Eye (tissue), 1 donor: ENCODE results near the gene ACTL9.
"Not testable (repeated sequence)": the region's sequence is repeated elsewhere in the genome, so short reads cannot be mapped to it uniquely, and the experiment has no call there.

Source experiments
- DNase-seq: peaks from one replicate; pipeline ENCODE4 v3.0.0-alpha.2; 2015

ACTL9 gene, protein sequence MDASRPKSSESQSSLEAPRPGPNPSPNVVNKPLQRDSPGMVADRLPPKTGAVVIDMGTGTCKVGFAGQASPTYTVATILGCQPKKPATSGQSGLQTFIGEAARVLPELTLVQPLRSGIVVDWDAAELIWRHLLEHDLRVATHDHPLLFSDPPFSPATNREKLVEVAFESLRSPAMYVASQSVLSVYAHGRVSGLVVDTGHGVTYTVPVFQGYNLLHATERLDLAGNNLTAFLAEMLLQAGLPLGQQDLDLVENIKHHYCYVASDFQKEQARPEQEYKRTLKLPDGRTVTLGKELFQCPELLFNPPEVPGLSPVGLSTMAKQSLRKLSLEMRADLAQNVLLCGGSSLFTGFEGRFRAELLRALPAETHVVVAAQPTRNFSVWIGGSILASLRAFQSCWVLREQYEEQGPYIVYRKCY

DNA sequence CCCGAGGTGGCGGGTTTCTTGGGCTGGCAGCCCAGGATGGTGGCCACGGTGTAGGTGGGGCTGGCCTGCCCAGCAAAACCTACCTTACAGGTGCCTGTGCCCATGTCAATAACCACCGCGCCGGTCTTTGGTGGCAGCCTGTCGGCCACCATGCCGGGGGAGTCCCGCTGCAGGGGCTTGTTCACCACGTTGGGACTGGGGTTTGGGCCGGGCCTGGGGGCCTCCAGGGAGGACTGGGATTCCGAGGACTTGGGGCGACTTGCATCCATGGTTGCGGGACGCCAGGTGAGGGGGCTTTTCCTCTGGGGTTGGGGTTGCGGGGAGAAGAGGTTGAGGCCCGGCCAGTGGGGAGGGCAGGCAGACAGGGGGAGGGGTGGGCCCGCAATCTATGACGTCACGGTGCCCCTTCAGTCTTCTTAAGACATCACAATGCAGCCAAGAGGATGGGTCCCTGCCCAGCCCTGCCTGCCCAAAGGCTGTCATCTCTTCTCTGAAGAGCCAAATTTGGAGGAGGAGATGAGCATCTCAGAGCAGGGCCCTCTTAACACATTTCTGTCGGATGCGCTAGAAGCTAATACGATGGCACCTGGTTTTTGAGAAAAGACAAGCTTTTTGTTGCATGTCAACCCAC, at the start of gene ACTL9:
TSS of gene ACTL9 (minus strand) at position 363 of the 631 bp plus-strand sequence. CDS start at position 269, 94 bp downstream.
- DNase-seq, result no peak

DNA sequence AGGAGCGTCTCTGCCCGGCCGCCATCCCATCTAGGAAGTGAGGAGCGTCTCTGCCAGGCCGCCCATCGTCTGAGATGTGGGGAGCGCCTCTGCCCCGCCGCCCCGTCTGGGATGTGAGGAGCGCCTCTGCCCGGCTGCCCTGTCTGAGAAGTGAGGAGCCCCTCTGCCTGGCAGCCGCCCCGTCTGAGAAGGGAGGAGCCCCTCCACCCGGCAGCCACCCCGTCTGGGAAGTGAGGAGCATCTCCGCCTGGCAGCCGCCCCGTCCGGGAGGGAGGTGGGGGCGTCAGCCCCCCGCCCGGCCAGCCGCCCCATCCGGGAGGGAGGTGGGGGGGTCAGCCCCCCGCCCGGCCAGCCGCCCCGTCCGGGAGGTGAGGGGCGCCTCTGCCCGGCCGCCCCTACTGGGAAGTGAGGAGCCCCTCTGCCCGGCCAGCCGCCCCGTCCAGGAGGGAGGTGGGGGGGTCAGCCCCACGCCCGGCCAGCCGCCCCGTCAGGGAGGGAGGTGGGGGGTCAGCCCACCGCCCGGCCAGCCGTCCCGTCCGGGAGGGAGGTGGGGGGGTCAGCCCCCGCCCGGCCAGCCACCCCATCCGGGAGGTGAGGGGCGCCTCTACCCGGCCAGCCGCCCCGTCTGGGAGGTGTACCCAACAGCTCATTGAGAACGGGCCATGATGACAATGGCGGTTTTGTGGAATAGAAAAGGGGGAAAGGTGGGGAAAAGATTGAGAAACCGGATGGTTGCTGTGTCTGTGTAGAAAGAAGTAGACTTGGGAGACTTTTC, 40.9 kb upstream of the ACTL9 start:
- not testable (repeated sequence) for DNase-seq

DNA sequence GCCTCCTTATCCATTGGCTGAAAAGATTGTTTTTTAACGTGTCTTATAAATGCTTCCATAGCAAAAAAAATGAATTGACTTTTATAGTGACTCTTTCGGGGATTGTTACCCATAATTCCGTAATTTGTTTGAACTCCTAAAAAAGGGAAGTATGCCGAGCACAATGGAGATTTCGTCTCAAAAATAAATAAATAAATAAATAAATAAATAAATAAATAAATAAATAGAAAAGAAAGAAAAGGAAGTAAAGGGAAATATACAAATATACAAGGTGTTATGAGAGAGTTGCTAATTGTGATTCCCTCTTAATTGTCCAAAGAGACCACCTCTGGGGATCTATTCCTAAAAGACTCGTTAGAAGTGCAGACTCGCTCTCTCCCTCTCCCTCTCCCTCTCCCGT, 39.8 kb upstream of the ACTL9 start:
- DNase-seq, result no peak

DNA sequence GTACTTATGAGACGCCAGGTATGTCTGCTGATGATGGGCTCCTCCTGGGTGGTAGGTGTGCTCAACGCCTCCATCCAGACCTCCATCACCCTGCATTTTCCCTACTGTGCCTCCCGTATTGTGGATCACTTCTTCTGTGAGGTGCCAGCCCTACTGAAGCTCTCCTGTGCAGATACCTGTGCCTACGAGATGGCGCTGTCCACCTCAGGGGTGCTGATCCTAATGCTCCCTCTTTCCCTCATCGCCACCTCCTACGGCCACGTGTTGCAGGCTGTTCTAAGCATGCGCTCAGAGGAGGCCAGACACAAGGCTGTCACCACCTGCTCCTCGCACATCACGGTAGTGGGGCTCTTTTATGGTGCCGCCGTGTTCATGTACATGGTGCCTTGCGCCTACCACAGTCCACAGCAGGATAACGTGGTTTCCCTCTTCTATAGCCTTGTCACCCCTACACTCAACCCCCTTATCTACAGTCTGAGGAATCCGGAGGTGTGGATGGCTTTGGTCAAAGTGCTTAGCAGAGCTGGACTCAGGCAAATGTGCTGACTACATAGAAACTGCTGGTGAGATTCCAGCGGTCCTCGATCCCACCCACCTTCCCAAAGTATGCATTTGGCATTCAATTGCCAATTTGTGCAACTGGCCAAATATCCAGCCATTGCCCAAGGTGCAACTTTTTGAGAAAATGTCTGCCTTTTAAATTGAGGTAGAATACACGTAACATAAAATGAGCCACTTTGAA, 33.0 kb upstream of the ACTL9 start:
- DNase-seq, result no peak

DNA sequence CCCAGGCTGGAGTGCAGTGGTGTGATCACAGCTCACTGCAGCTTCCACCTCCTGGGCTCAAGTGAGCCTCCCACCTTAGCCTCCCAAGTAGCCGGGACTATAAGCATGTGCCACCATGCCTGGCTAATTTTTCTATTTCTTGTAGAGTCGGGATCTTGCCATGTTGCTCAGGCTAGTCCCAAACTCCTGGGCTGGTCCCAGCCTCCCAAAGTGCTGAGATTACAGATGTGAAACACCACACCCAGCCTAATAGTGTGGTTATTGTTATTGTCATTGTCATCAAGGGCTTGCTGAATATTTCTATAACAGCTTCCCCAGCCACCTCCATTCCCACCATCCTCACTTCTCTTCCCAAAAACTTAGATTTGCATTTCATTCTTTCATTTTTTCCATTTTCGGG, 25.7 kb upstream of the ACTL9 start:
- no peak for DNase-seq

DNA sequence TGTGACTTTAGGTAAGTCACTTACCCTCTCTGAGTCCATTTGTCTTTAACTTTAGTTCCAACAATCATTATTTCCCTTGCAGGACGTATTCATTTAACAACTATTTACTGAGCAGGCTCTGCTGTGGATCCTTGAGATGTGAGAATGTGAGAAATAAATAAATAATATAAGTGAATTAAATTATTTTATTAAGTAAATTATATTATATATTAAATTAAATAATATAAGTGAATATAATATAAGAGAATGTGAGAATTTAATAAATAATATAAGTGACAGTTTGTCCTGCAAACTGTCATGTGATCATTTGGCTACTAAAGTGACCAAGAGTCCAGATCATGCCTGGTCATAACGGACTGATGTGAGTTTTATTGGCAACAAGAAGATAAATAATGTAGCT, 23.4 kb upstream of the ACTL9 start:
- no peak for DNase-seq

DNA sequence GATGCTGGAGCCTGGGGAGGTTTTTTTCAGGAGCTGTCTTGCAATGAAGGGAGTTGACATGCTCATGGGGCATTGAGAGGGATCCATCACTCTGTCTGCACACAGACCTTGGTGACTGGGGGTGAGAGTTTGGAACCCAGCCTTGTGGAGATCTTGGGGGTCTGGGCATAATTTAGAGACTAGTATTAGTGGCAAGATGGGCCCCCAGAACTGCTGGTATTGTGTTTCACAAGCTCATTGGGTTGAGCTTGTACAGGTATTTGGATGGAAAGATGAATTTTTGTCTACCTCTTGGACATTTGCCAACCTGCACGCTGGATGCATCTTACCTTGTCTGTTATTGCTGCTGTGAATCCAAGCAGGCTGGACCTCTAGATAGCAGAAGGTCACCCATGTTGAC, 22.7 kb upstream of the ACTL9 start, which contains the start of gene OR2Z1:
TSS of gene OR2Z1 (plus strand) at position 301 of the 400 bp plus-strand sequence. CDS start 9,395 bp downstream, outside the sequence.
- no peak for DNase-seq

DNA sequence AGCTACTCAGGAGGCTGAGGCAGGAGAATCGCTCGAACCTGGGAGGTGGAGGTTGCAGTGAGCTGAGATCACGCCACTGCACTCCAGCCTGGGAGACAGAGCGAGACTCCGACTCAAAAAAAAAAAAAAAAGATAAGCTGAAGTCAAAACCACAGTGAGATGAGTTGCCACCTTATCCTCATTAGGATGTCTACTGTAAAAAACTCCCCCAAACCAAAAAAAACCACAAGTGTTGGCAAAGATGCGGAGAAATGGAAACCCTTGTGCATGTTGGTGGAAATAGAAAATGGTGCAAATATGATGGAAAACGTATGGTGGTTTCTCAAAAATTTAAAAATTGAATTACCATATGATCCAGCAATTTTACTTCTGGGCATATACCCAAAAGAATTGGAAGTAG, 11.7 kb upstream of the ACTL9 start:
- DNase-seq, result not testable (repeated sequence)

DNA sequence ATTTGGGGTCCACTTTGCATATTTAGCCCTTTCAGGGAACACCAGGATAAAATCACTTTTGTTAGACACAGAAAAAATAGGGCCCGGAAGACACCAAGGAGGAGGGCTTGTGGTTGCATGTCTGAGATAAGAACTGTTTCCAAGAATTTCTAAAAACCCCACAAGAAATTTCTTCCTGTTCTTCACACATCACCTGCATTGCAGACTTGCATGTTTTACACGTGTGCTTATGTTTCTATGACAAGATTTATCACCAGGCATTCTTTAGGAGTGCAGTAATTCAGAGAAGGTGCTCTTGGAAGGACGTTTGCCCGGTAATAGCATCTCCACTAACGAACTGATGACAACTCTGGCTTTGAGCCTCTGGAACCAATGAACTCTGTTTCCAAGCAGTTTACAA, 7.1 kb upstream of the ACTL9 start:
- DNase-seq, result no peak

DNA sequence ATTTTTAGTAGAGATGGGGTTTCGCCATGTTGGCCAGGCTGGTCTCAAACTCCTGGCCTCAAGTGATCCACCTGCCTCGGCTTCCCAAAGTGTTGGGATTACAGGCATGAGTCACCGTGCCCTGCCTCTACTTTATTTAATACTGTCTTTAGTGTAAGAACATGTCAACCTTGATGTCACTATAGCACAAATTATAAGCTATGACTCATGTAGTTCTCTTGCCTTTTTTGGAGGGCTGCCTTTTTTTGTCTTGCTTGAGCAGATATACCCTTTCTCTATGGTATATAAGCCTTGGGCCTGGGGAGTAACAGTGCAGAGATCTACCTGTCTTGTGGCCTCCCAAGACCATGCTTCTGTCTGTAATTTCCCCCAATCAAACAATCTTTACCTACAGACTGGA, 6.7 kb upstream of the ACTL9 start:
- not testable (repeated sequence) for DNase-seq

DNA sequence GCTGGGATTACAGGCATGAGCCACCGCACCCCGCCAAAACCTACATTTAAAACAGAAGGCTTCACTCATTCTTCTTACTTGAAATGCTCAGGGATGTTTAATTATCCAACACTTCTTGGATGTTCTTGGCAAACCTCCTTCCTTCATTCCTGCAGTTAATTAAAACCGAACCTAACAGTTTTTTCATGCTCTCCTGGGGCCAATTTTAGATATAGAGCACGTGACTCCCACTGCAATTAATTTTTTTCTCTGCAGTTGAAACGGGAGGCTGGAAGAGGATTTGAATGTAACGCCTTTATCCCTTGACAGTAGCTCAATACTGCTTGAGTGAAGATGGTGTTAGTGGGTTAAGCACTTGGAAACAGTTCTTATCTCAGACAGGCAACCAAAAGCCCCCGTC, 4.6 kb upstream of the ACTL9 start:
- no peak for DNase-seq

DNA sequence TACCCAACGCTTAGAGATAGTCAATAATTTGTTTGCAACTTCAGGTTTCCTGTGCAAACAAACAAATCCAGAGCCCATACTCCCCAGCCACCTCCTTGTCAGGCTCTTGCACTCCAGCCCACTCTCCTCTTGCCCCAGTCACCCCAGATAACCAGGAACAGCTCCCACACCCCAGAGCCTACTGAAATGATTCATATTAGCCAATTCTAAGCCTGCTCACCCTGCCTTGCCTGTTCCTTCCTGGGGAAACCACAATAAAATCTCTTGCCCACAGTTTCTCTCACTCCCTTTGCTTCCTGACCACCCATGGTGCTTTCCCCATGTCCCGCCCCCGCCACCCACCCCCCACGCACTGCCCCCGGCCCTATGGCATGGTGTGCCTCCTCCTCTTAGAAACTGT, 3.8 kb upstream of the ACTL9 start:
- no peak for DNase-seq

DNA sequence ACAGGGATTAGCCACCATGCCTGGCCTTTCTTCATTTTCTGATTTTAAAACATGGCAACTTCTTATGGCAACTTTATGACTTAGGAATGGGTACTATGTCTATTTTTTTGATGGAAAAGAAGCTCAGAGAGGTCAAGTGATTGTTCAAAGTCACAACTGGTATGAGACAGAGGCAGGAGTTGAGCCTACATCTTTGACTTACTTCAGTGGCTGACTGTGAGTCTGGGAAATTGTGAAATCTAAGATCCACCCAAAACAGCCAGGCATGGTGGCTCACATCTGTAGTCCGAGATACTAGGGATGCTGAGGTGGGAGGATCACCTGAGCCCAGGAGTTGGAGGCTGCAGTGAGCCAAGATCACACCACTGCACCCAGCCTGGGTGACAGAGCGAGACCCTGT, 2.4 kb upstream of the ACTL9 start:
- no peak for DNase-seq

DNA sequence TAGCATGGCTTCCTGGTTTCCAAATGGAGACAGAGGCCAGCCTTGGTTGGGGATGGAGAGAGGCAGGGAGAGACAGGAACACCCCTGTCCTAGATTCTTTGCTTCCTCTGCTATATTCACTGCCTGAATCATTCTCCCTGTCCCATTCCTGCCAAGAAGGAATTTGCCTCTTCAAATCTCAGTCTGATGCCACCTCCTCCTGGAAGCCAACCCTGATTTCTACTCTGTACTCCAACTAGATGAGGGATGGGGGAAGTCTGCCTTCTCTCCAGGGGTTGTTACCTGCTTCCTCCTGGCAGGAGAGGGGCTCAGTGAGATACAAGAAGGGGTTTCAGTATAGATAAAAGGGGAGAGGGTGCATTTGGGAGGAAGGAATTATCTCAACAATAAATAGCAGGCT, 1.3 kb upstream of the ACTL9 start:
- DNase-seq, result no peak

DNA sequence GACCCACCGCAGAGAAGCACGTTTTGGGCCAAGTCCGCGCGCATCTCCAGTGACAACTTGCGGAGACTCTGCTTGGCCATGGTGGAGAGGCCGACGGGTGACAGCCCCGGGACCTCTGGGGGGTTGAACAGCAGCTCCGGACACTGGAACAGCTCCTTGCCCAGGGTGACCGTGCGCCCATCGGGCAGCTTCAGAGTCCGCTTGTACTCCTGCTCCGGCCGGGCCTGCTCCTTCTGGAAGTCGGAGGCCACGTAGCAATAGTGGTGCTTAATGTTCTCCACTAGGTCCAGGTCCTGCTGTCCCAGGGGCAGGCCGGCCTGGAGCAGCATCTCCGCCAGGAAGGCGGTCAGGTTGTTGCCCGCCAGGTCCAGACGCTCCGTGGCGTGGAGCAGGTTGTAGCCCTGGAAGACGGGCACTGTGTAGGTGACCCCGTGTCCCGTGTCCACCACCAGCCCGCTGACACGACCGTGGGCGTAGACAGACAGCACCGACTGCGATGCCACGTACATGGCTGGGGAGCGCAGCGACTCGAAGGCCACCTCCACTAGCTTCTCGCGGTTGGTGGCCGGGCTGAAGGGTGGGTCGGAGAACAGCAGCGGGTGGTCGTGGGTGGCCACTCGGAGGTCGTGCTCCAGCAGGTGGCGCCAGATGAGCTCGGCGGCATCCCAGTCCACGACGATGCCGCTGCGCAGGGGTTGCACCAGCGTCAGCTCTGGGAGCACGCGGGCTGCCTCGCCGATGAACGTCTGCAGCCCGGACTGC, 743 bp downstream of the ACTL9 start:
- no peak for DNase-seq

DNA sequence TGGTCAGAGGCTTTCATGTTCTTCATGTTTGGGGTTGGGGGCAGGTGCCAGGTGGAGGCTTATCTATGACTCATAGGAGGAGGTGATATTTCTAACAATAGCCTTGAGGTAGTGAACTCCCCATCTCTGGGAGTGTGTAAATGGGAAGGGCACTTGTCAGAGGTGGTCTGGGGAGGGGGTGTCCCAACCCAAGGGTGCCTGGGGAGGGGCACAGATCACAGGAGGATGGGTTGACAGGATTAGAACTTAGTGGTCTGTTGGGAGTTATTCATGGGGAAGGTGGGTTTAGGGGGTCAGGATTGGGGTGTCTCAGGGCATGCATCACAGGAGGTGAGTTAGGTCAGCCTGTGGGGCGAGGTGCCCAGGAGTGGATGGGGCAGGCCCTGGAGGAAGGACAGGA, 1.6 kb downstream of the ACTL9 start:
- DNase-seq, result no peak

DNA sequence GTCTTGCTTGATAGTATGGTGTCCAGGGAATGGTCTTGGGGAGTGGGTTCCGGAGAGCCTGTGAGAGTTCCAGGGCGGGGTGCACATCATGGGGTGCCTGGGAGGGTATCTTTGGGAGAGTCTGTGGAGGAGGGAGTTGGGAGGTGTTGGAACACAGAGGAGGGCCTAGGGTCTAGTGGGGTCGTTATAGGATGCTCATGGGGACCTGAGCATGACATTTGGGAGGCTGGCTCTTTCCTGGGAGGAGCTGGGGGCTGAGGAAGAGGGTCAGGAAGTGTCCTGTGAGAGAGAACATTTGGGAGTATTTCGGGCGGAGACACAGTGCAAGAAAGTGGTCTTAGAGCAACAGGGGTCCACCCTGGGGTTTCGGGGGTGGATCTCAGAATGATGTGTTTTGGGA, 2.7 kb downstream of the ACTL9 start:
- no peak for DNase-seq

DNA sequence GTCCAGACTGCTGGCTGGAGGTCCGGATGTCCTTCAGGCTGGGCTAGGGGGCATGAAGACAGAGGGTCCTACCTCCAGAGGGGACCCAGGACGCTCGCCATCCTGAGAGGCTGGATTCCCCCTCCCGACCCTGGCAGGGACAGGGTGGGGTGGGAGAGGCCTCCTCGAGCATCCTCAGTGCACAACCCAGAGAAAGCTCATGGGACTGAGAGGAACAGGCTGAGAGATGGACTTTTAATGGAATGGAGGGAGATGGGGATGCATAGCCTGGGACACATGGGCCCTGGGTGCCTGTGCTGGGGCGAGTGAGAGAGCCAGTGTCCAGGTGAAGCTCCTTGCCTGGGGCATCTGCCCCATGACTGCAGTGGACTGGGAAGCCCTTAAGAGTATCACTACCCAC, 3.1 kb downstream of the ACTL9 start:
- no peak for DNase-seq

DNA sequence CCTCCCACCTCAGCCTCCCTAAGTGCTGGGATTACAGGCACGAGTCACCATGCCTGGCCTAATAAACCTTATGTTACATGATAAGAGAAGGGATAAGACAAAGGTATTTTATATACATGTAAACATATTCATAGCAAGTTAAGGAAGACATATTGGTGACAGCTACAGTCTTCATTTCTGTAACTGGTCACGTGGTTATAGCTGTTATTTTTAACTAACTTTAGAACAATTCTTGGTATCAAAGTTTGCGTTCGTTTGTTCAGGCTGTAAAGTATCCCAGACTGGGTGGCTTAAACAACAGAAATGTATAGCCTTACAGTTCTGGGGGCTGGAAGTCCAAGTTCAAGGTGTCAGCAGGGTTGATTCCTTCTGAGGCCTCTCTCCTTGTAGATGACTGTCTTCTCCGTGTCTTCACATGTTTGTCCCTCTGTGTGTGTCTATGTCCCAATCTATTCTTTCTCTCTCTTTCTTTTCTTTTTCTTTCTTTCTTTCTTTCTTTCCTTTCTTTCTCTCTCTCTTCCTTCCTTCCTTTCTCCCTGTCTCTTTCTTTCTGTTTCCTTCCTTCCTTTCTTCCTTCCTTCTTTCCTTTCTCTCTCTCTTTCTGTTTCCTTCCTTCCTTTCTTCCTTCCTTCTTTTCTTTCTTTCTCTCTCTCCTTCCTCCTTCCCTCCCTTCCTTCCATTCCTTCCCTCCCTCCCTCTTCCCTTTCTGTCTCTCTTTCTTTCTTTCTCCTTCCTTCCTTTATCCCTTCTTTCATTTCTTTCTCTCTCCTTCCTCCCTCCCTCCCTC, 7.6 kb downstream of the ACTL9 start:
- DNase-seq, result no peak

DNA sequence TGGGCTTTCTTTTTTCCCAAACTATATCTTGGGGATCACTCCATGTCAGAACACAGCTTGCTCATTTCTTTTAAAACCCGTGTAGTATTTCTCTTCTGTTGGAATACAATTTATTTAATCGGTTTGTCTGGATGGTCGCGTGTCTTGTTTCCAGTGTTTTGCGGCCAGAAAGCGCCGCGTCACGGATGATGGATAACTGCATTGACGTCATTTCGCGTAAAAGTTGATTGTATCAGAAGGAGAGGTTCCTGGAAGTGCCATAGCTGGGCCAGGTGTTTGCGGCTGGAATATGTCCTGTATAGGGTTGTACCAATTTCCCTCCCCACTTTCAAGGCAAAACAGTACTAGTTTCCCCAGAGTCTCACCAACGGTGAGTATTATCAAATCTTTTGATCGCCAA, 9.7 kb downstream of the ACTL9 start:
- DNase-seq, result no peak

DNA sequence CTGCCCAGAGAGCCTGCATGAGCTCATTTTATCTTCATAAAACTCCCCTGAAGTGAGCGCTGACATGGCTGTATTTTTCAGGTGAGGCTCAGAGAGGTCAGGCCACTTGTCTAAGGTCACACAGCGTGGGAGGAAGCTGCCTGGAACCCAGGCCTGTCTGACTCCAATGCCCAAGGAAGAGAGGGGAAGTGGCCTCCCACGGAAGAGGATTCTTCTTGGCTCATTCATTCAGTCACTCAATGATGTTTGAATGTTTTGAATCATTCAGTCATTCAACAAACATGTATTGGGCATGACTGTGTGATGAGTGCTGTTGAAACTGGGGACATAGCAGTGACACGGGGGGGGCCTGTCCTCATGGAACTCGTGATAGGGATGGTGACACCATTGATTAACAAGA, 12.0 kb downstream of the ACTL9 start:
- DNase-seq, result no peak
